NB4 (cell line): ENCODE results near the gene CDK14.

Experiments
- CTCF ChIP-seq: IDR thresholded peaks from one replicate; pipeline ENCODE4 v1.5.1; 2012; ENCODE audit warnings: low read depth, low read length
- POLR2A ChIP-seq: IDR thresholded peaks from 2 replicates; pipeline ENCODE4 v1.6.1; 2011; ENCODE audit warnings: mild to moderate bottlenecking; ENCODE audit not compliant: insufficient read length; ENCODE audit errors: extremely low read depth

- TF ChIP-seq CTCF (no peak), POLR2A (no peak)
Observed at GRCh38 chr7:91137153-91137787, 541.1 kb downstream of the CDK14 start.
